ENCODE measurements around the gene ZNF587B. TPM values are rescaled to one million over a fixed set of nuclear protein-coding genes. Genes with fewer than 3 reads are reported as not detected.
"Not testable (repeated sequence)": the region's sequence is repeated elsewhere in the genome, so short reads cannot be mapped to it uniquely, and the experiment has no call there.

ZNF587B gene
- total RNA-seq = 12.4 TPM
- 9.1 TPM for polyA plus RNA-seq
- long read RNA-seq, donor 1, partial matches to known transcripts = 0 of 1 reads
- long read RNA-seq, donor 1, other reads (novel, unspliced or antisense) = 0 of 1 reads
- long read RNA-seq, donor 2, partial matches to known transcripts = 0 of 1 reads
- long read RNA-seq, donor 2, other reads (novel, unspliced or antisense) = 0 of 1 reads
- long read RNA-seq, donor 3 = 0 reads
- long read RNA-seq, donor 4 = 0 reads
- long read RNA-seq, donor 5, partial matches to known transcripts = 0 of 2 reads
- long read RNA-seq, donor 5, other reads (novel, unspliced or antisense) = 0 of 2 reads
- long read RNA-seq, donor 6 = 0 reads
- long read RNA-seq, donor 7 = 0 reads
- long read RNA-seq, donor 8 = 0 reads
- long read RNA-seq, donor 9, partial matches to known transcripts = 0 of 1 reads
- long read RNA-seq, donor 9, other reads (novel, unspliced or antisense) = 0 of 1 reads
- long read RNA-seq, donor 10 = 0 reads

GRCh38 chr19:57830071-57830602, at the start of gene ZNF587B:
ZNF587B (plus strand) TSS chr19:57830299; CDS start chr19:57830529, 230 bp downstream.
- Histone ChIP-seq H3K9me3 (ENCODE audit: control insufficient read depth in 2 of 2, insufficient read depth in 1 of 2, low read length in 1 of 2) (no peaks in the 10 kb centered on the region), H3K27ac (ENCODE audit: low read depth in 1 of 2, low read length in 1 of 2) (peak within 1 kb of the TSS in 1 of 2 donors; percentile 24), H3K4me1 (ENCODE audit: control insufficient read depth in 2 of 2, insufficient read depth in 2 of 2, low read length in 2 of 2) (no peaks in the 10 kb centered on the region), H3K27me3 (ENCODE audit: control insufficient read depth in 2 of 2, insufficient read depth in 1 of 2, low read length in 1 of 2) (no peaks in the 10 kb centered on the region), H3K36me3 (ENCODE audit: control insufficient read depth in 2 of 2, insufficient read depth in 2 of 2, low read length in 1 of 2) (no peaks in the 10 kb centered on the region), H3K4me3 (ENCODE audit: low read length in 2 of 2) (peak within 1 kb of the TSS in 1 of 2 donors; percentile 34)
- WGBS = 82% methylated on average over 22 of the region's 22 CpGs
- DNase-seq (ENCODE audit: low read depth in 6 of 9, low spot score in 9 of 9) = peak in 3 of 9 donors; percentile 21 to 65 (median 41)

DNA sequence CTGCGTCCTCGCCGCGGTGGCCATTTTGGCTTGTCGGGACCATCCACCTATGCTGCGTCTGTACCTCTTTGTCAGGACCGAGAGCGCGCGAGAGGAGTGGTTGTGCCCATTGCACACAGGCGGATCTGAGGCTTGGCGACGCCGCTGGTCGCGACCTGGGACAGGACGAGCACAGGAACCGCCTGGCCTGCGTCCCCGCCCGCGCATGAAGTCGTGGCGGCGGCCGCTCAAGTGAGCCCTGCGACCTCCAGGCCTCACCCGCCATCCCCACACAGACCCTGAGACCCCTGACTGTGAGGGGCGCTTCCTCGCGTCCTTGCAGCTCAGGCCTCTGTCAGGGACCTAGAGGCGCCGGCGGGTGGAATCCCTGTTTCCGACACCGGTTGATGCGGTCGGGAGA, 43.8 kb upstream of the ZNF587B start:
- Histone ChIP-seq H3K4me3 (ENCODE audit: low read length in 2 of 2) (no peak overlapping the region), H3K36me3 (ENCODE audit: control insufficient read depth in 2 of 2, insufficient read depth in 2 of 2, low read length in 1 of 2) (peaks cover 21% of the 10 kb centered on the region in 2 donors), H3K4me1 (ENCODE audit: control insufficient read depth in 2 of 2, insufficient read depth in 2 of 2, low read length in 2 of 2) (no peaks in the 10 kb centered on the region), H3K27ac (ENCODE audit: low read depth in 1 of 2, low read length in 1 of 2) (no peak overlapping the region), H3K27me3 (ENCODE audit: control insufficient read depth in 2 of 2, insufficient read depth in 1 of 2, low read length in 1 of 2) (no peaks in the 10 kb centered on the region), H3K9me3 (ENCODE audit: control insufficient read depth in 2 of 2, insufficient read depth in 1 of 2, low read length in 1 of 2) (peaks cover 7 to 46% of the 10 kb centered on the region in 2 donors)
- 97% methylated on average over 38 of the region's 38 CpGs for WGBS
- DNase-seq (ENCODE audit: low read depth in 6 of 9, low spot score in 9 of 9) = no peak

- WGBS = 97% methylated on average over 5 of the region's 5 CpGs
- peaks cover 7 to 46% of the 10 kb centered on the region in 2 donors for H3K9me3 ChIP-seq (ENCODE audit: control insufficient read depth in 2 of 2, insufficient read depth in 1 of 2, low read length in 1 of 2)
- no peaks in the 10 kb centered on the region for H3K4me1 ChIP-seq (ENCODE audit: control insufficient read depth in 2 of 2, insufficient read depth in 2 of 2, low read length in 2 of 2)
- H3K36me3 ChIP-seq (ENCODE audit: control insufficient read depth in 2 of 2, insufficient read depth in 2 of 2, low read length in 1 of 2) = peaks cover 23 to 24% of the 10 kb centered on the region in 2 donors
- no peaks in the 10 kb centered on the region for H3K27me3 ChIP-seq (ENCODE audit: control insufficient read depth in 2 of 2, insufficient read depth in 1 of 2, low read length in 1 of 2)
- DNase-seq (ENCODE audit: low read depth in 6 of 9, low spot score in 9 of 9) = no peak
- H3K27ac ChIP-seq (ENCODE audit: low read depth in 1 of 2, low read length in 1 of 2) = no peak overlapping the region
- H3K4me3 ChIP-seq (ENCODE audit: low read length in 2 of 2) = no peak overlapping the region
Observed at GRCh38 chr19:57786906-57787305, 43.2 kb upstream of the ZNF587B start.

DNA sequence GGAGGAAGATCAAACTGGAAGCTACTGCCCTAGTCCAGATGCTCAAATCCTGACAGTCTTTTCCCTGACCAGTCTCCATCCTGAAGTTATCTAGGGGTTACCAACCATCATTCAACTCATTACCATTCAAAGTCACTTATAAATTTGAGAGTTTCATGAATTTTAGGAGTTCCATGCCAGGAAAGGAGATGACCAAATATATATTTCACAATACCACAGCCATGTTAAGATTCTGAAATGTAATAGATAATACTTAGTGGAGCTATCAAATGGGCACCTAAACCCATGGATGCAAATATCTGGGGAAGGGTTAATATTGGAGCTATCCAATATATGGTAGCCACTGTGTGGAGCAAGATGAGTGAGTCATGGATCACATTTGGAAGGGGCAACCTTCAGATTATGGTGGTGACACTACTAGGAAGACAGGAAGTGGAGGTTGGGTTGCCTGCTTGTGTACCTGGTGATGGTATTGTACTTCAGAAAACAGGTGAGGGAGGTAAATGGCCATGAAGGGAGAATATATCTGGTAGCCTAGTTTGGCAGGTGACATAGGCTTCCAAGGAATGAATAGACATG, 41.9 kb upstream of the ZNF587B start:
- Histone ChIP-seq H3K9me3 (ENCODE audit: control insufficient read depth in 2 of 2, insufficient read depth in 1 of 2, low read length in 1 of 2) (peaks cover 7 to 41% of the 10 kb centered on the region in 2 donors), H3K27ac (ENCODE audit: low read depth in 1 of 2, low read length in 1 of 2) (no peak overlapping the region), H3K4me3 (ENCODE audit: low read length in 2 of 2) (no peak overlapping the region), H3K4me1 (ENCODE audit: control insufficient read depth in 2 of 2, insufficient read depth in 2 of 2, low read length in 2 of 2) (no peaks in the 10 kb centered on the region), H3K27me3 (ENCODE audit: control insufficient read depth in 2 of 2, insufficient read depth in 1 of 2, low read length in 1 of 2) (no peaks in the 10 kb centered on the region), H3K36me3 (ENCODE audit: control insufficient read depth in 2 of 2, insufficient read depth in 2 of 2, low read length in 1 of 2) (peaks cover 24 to 29% of the 10 kb centered on the region in 2 donors)
- no peak for DNase-seq (ENCODE audit: low read depth in 6 of 9, low spot score in 9 of 9)

DNA sequence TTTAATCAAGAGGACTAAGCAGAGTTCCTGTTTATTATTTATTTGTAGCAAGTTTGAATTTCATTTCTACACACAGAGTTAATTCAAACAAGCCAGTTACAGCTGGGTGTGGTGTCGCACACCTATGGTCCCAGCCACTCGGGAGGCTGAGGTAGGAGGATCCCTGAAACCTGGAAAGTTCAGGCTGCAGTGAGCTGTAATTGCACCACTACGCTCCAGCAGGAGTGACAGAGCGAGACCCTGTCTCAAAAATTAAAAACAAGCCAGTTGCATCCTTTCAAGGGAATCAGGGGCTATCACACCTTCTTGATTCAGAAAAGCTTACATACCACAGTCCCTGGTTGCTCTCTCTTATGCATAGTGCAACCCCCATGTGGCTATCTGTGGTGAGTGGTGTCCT, 40.8 kb upstream of the ZNF587B start:
- H3K4me1 ChIP-seq (ENCODE audit: control insufficient read depth in 2 of 2, insufficient read depth in 2 of 2, low read length in 2 of 2) = no peaks in the 10 kb centered on the region
- WGBS = 98% methylated on average over 4 of the region's 4 CpGs
- H3K36me3 ChIP-seq (ENCODE audit: control insufficient read depth in 2 of 2, insufficient read depth in 2 of 2, low read length in 1 of 2) = peaks cover 24 to 29% of the 10 kb centered on the region in 2 donors
- no peak overlapping the region for H3K27ac ChIP-seq (ENCODE audit: low read depth in 1 of 2, low read length in 1 of 2)
- H3K27me3 ChIP-seq (ENCODE audit: control insufficient read depth in 2 of 2, insufficient read depth in 1 of 2, low read length in 1 of 2) = no peaks in the 10 kb centered on the region
- H3K9me3 ChIP-seq (ENCODE audit: control insufficient read depth in 2 of 2, insufficient read depth in 1 of 2, low read length in 1 of 2) = peaks cover 7 to 41% of the 10 kb centered on the region in 2 donors
- no peak overlapping the region for H3K4me3 ChIP-seq (ENCODE audit: low read length in 2 of 2)
- no peak for DNase-seq (ENCODE audit: low read depth in 6 of 9, low spot score in 9 of 9)

DNA sequence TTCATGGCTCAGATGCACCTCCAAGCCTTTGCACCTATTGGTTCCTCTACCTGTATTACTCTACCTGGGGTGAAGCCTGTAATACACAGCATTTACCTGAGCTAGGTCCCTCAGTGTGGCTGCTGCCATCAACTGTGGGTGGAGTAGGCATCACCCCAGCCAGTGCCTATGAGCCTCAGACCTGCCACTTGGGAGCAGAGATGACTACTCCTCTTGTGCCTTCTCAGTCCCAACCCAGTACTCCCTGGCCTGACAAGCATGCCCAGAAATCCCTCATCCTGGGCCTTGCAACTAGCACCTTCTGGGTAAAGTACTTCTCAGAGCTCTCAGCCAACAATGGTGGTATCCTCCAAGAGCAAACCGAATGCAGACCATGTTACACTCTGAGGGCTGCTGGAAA, 33.5 kb upstream of the ZNF587B start:
- H3K4me1 ChIP-seq (ENCODE audit: control insufficient read depth in 2 of 2, insufficient read depth in 2 of 2, low read length in 2 of 2); H3K27ac ChIP-seq (ENCODE audit: low read depth in 1 of 2, low read length in 1 of 2); H3K4me3 ChIP-seq (ENCODE audit: low read length in 2 of 2); H3K9me3 ChIP-seq (ENCODE audit: control insufficient read depth in 2 of 2, insufficient read depth in 1 of 2, low read length in 1 of 2); H3K27me3 ChIP-seq (ENCODE audit: control insufficient read depth in 2 of 2, insufficient read depth in 1 of 2, low read length in 1 of 2); DNase-seq (ENCODE audit: low read depth in 6 of 9, low spot score in 9 of 9): not testable (repeated sequence)
- peaks cover 17 to 19% of the 10 kb centered on the region in 2 donors for H3K36me3 ChIP-seq (ENCODE audit: control insufficient read depth in 2 of 2, insufficient read depth in 2 of 2, low read length in 1 of 2)
- 100% methylated on average over 1 of the region's 1 CpG for WGBS

- H3K4me1 ChIP-seq (ENCODE audit: control insufficient read depth in 2 of 2, insufficient read depth in 2 of 2, low read length in 2 of 2) = peaks cover 2 to 13% of the 10 kb centered on the region in 2 donors
- H3K27ac ChIP-seq (ENCODE audit: low read depth in 1 of 2, low read length in 1 of 2) = no peak overlapping the region
- peaks cover 7 to 11% of the 10 kb centered on the region in 2 donors for H3K36me3 ChIP-seq (ENCODE audit: control insufficient read depth in 2 of 2, insufficient read depth in 2 of 2, low read length in 1 of 2)
- DNase-seq (ENCODE audit: low read depth in 6 of 9, low spot score in 9 of 9) = no peak
- H3K9me3 ChIP-seq (ENCODE audit: control insufficient read depth in 2 of 2, insufficient read depth in 1 of 2, low read length in 1 of 2) = no peaks in the 10 kb centered on the region
- H3K4me3 ChIP-seq (ENCODE audit: low read length in 2 of 2) = no peak overlapping the region
- H3K27me3 ChIP-seq (ENCODE audit: control insufficient read depth in 2 of 2, insufficient read depth in 1 of 2, low read length in 1 of 2) = no peaks in the 10 kb centered on the region
- 84% methylated on average over 5 of the region's 5 CpGs for WGBS
Observed at GRCh38 chr19:57800696-57801095, 29.4 kb upstream of the ZNF587B start.

DNA sequence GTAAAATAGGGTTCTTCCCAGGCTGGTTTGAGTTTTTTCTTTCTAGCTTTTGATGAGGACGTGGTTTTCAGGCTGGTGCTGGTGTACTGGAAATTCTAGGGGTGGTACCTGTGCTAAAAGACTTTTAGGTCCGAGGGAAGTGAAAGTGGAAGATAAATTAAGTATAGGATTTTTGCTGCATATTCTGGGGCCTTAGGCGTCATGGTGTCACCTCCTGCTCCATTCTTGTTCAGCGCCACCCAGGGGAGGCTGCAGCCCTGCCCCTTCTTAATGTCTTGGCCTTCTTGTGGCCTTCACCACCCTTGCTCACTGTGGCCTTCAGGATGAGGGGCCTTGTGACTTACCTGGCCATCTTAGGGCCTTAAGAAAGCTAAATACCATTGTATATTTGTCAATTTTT, 27.8 kb upstream of the ZNF587B start:
- Histone ChIP-seq H3K27me3 (ENCODE audit: control insufficient read depth in 2 of 2, insufficient read depth in 1 of 2, low read length in 1 of 2) (no peaks in the 10 kb centered on the region), H3K36me3 (ENCODE audit: control insufficient read depth in 2 of 2, insufficient read depth in 2 of 2, low read length in 1 of 2) (peaks cover 5 to 6% of the 10 kb centered on the region in 2 donors), H3K9me3 (ENCODE audit: control insufficient read depth in 2 of 2, insufficient read depth in 1 of 2, low read length in 1 of 2) (no peaks in the 10 kb centered on the region), H3K27ac (ENCODE audit: low read depth in 1 of 2, low read length in 1 of 2) (no peak overlapping the region), H3K4me1 (ENCODE audit: control insufficient read depth in 2 of 2, insufficient read depth in 2 of 2, low read length in 2 of 2) (peaks cover 2 to 13% of the 10 kb centered on the region in 2 donors), H3K4me3 (ENCODE audit: low read length in 2 of 2) (no peak overlapping the region)
- DNase-seq (ENCODE audit: low read depth in 6 of 9, low spot score in 9 of 9) = no peak
- WGBS = 79% methylated on average over 4 of the region's 4 CpGs

DNA sequence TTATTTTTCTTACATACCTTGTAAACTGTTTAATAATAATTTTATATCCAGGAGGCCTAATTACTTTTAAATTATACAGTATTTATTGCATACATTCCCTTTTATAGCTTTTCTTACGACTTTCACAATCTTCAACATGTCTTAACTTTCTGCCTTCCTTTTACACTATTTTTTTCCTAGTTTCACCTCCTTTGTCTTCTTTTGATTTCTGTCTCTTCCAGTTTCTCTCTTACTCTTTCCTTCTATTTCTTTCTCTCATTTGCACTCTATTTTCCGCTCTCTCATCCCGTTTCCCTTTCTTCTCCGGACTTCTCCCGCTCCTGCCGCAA, 26.9 kb upstream of the ZNF587B start:
- 17% methylated on average over 6 of the region's 6 CpGs for WGBS
- H3K27me3 ChIP-seq (ENCODE audit: control insufficient read depth in 2 of 2, insufficient read depth in 1 of 2, low read length in 1 of 2) = no peaks in the 10 kb centered on the region
- H3K9me3 ChIP-seq (ENCODE audit: control insufficient read depth in 2 of 2, insufficient read depth in 1 of 2, low read length in 1 of 2) = no peaks in the 10 kb centered on the region
- H3K27ac ChIP-seq (ENCODE audit: low read depth in 1 of 2, low read length in 1 of 2) = no peak overlapping the region
- DNase-seq (ENCODE audit: low read depth in 6 of 9, low spot score in 9 of 9) = no peak
- H3K4me1 ChIP-seq (ENCODE audit: control insufficient read depth in 2 of 2, insufficient read depth in 2 of 2, low read length in 2 of 2) = peaks cover 2 to 13% of the 10 kb centered on the region in 2 donors
- H3K36me3 ChIP-seq (ENCODE audit: control insufficient read depth in 2 of 2, insufficient read depth in 2 of 2, low read length in 1 of 2) = peaks cover 10 to 13% of the 10 kb centered on the region in 2 donors
- H3K4me3 ChIP-seq (ENCODE audit: low read length in 2 of 2) = peak overlapping the region; percentile 52 to 54

Data from thymus (tissue), 14 donors.